Aorta (tissue), 5 donors: ENCODE measurements around the gene FRMPD2. TPM values are rescaled to one million over a fixed set of nuclear protein-coding genes. Genes with fewer than 3 reads are reported as not detected.

Experiments used
- ATAC-seq: fragments of 200-7000 bp; cut with Tn5 transposase; one replicate; pipeline ENCODE4 v1.9.1; 2022; ENCODE audit warnings: moderate library complexity; ENCODE audit not compliant: low FRiP score
- DNase-seq, 2 donors: peaks; one replicate each; pipeline ENCODE4 v3.0.0-alpha.2; 2020
- H3K27ac ChIP-seq, 2 donors: one replicate each; pipeline ENCODE4 v1.5.1; 2013; ENCODE audit warnings: low read length in 2 of 2, mild to moderate bottlenecking in 2 of 2, moderate library complexity in 2 of 2, control low read depth in 1 of 2, inconsistent platforms in 1 of 2, low read depth in 1 of 2
- H3K27me3 ChIP-seq, 2 donors: one replicate each; pipeline ENCODE4 v1.6.1; 2013; ENCODE audit warnings: control low read depth in 1 of 2, low read length in 1 of 2, mild to moderate bottlenecking in 1 of 2, moderate library complexity in 1 of 2; ENCODE audit not compliant: insufficient read depth in 2 of 2, control insufficient read depth in 1 of 2
- H3K36me3 ChIP-seq, 2 donors: one replicate each; pipeline ENCODE4 v1.6.1; 2013; ENCODE audit warnings: control low read depth in 1 of 2, low read length in 1 of 2, mild to moderate bottlenecking in 1 of 2; ENCODE audit not compliant: insufficient read depth in 2 of 2, control insufficient read depth in 1 of 2
- H3K4me1 ChIP-seq, 2 donors: one replicate each; pipeline ENCODE4 v1.6.1; 2013; ENCODE audit warnings: low read length in 2 of 2, control low read depth in 1 of 2, mild to moderate bottlenecking in 1 of 2, moderate library complexity in 1 of 2; ENCODE audit not compliant: insufficient read depth in 2 of 2, control insufficient read depth in 1 of 2
- H3K4me3 ChIP-seq, 2 donors: one replicate each; pipeline ENCODE4 v1.5.1; 2013; ENCODE audit warnings: low read length in 2 of 2, control low read depth in 1 of 2, mild to moderate bottlenecking in 1 of 2
- H3K9me3 ChIP-seq: one replicate; pipeline ENCODE4 v1.6.1; 2013; ENCODE audit warnings: mild to moderate bottlenecking, low read length; ENCODE audit not compliant: control insufficient read depth
- WGBS, 2 donors: extraction: QIAGEN DNeasy Blood & Tissue Kit; methylation state at CpG; one replicate each; pipeline ENCODE4 v1.1.7; 2013; 5-methylcytosine and 5-hydroxymethylcytosine counted together
- intact Hi-C, 2 donors: fragments of 100-400 bp; cut with DNase I; formaldehyde crosslinking; loops; one replicate each; pipeline versions ENCODE4 v1.14.2 to v1.15.0; 2022
- polyA plus RNA-seq, 2 donors: library from polyadenylated mRNA; stranded (reverse); fragments of 200-250 nt; gene quantifications; one replicate each; pipeline ENCODE4 v1.2.3, GENCODE V29; 2013
- total RNA-seq, 2 donors: library from RNA; stranded (reverse); fragmentation: NEBNext Ultra II Directional; extraction: Animal tissue kit (Norgen Biotek cat#: 25700); gene quantifications; one replicate each; pipeline ENCODE4 v1.2.1, GENCODE V29; 2021
- donor health status: healthy with polysubstance abuse.
- donor health status: Bipolar disorder and iron deficiency.
- donor health status: DM: no; HTN: no; CAD: no.
- donor health status: DM: no; HTN: no; CAD: no.
- donor health status: DM: yes; HTN: yes; CAD: no.

FRMPD2 gene
- total and polyA plus RNA-seq, 4 donors: not detected

- 77 to 78% methylated on average over 2 of the region's 2 CpGs for WGBS, 2 donors
- intact Hi-C loops: no loop called here
- Histone ChIP-seq H3K4me3 (no peak overlapping the region), H3K9me3 (no peaks in the 10 kb centered on the region), H3K4me1 (no peaks in the 10 kb centered on the region), H3K27ac (no peak overlapping the region), H3K36me3 (no peaks in the 10 kb centered on the region), H3K27me3 (no peaks in the 10 kb centered on the region)
- DNase-seq: no peak
- no peak for ATAC-seq
Measured at GRCh38 chr10:48294431-48294830, 19.9 kb upstream of the FRMPD2 start.

GRCh38 chr10:48292616-48293015 is 18.1 kb upstream of the FRMPD2 start:
- DNase-seq (no peak), ATAC-seq (no peak)
- WGBS, 2 donors: 94 to 98% methylated on average over 3 of the region's 3 CpGs
- Histone ChIP-seq H3K36me3 (no peaks in the 10 kb centered on the region), H3K9me3 (no peaks in the 10 kb centered on the region), H3K4me1 (no peaks in the 10 kb centered on the region), H3K4me3 (no peak overlapping the region), H3K27me3 (no peaks in the 10 kb centered on the region), H3K27ac (no peak overlapping the region)
- intact Hi-C loops: no loop called here

GRCh38 chr10:48291190-48291589 is 16.7 kb upstream of the FRMPD2 start:
- Histone ChIP-seq H3K27me3 (no peaks in the 10 kb centered on the region), H3K4me3 (no peak overlapping the region), H3K27ac (no peak overlapping the region), H3K9me3 (no peaks in the 10 kb centered on the region), H3K36me3 (no peaks in the 10 kb centered on the region), H3K4me1 (no peaks in the 10 kb centered on the region)
- WGBS, 2 donors: 80 to 85% methylated on average over 3 of the region's 3 CpGs
- DNase-seq (no peak), ATAC-seq (no peak)
- intact Hi-C loops: no loop called here

GRCh38 chr10:48290286-48290685 is 15.8 kb upstream of the FRMPD2 start:
- intact Hi-C loops: no loop called here
- ATAC-seq: no peak

GRCh38 chr10:48289501-48290238 is 15.2 kb upstream of the FRMPD2 start:
- Histone ChIP-seq H3K27me3 (no peaks in the 10 kb centered on the region), H3K4me3 (no peak overlapping the region), H3K4me1 (no peaks in the 10 kb centered on the region), H3K9me3 (no peaks in the 10 kb centered on the region), H3K27ac (no peak overlapping the region), H3K36me3 (no peaks in the 10 kb centered on the region)
- ATAC-seq (peak; percentile 76), DNase-seq (peak; percentile 61 to 77)
- intact Hi-C loops: no loop called here
- 28% methylated on average over 9 of the region's 9 CpGs for WGBS, 2 donors

More at GRCh38 chr10:48290286-48290685, 15.8 kb upstream of the FRMPD2 start:
- 91 to 93% methylated on average over 9 of the region's 9 CpGs for WGBS, 2 donors
- Histone ChIP-seq H3K27ac (no peak overlapping the region), H3K36me3 (no peaks in the 10 kb centered on the region), H3K9me3 (no peaks in the 10 kb centered on the region), H3K4me1 (no peaks in the 10 kb centered on the region), H3K27me3 (no peaks in the 10 kb centered on the region), H3K4me3 (no peak overlapping the region)
- DNase-seq: no peak

- no peak for DNase-seq
- 91% methylated on average over 7 of the region's 7 CpGs for WGBS, 2 donors
- Histone ChIP-seq H3K27me3 (no peaks in the 10 kb centered on the region), H3K4me3 (no peak overlapping the region), H3K9me3 (peaks cover 5% of the 10 kb centered on the region), H3K27ac (no peak overlapping the region), H3K36me3 (no peaks in the 10 kb centered on the region), H3K4me1 (no peaks in the 10 kb centered on the region)
- intact Hi-C loops: no loop called here
- no peak for ATAC-seq
Measured at GRCh38 chr10:48288661-48289060, 14.2 kb upstream of the FRMPD2 start.

- H3K9me3 ChIP-seq: peaks cover 9% of the 10 kb centered on the region
- ATAC-seq (no peak), DNase-seq (no peak)
- 53 to 54% methylated on average over 13 of the region's 13 CpGs for WGBS, 2 donors
- no peak overlapping the region for H3K27ac ChIP-seq
- no peak overlapping the region for H3K4me3 ChIP-seq
- intact Hi-C loops: no loop called here
- H3K4me1 ChIP-seq: no peaks in the 10 kb centered on the region
- H3K27me3 ChIP-seq: no peaks in the 10 kb centered on the region
- H3K36me3 ChIP-seq: no peaks in the 10 kb centered on the region
Measured at GRCh38 chr10:48287417-48288391, 13.2 kb upstream of the FRMPD2 start.

GRCh38 chr10:48286356-48286755 is 11.9 kb upstream of the FRMPD2 start:
- Histone ChIP-seq H3K4me3 (no peak overlapping the region), H3K9me3 (peaks cover 12% of the 10 kb centered on the region), H3K27me3 (no peaks in the 10 kb centered on the region), H3K27ac (no peak overlapping the region), H3K36me3 (no peaks in the 10 kb centered on the region), H3K4me1 (no peaks in the 10 kb centered on the region)
- WGBS, 2 donors: 95 to 96% methylated on average over 1 of the region's 1 CpG
- intact Hi-C loops: no loop called here
- no peak for ATAC-seq
- DNase-seq: no peak
